Liver (tissue), 9 donors: Measurements from ENCODE around the gene STIM1. TPM values are rescaled to one million over a fixed set of nuclear protein-coding genes. Genes with fewer than 3 reads are reported as not detected.

Experiments used
- DNase-seq: peaks from one replicate; pipeline ENCODE4 v3.0.0-alpha.2; 2017; ENCODE audit warnings: low spot score
- H3K27ac ChIP-seq, 2 donors: one replicate each; pipeline ENCODE4 v1.7.0; 2013; ENCODE audit warnings: inconsistent platforms in 2 of 2, low read length in 2 of 2, control low read depth in 1 of 2, low read depth in 1 of 2, mild to moderate bottlenecking in 1 of 2
- H3K27me3 ChIP-seq, 4 donors: one replicate each; pipeline versions ENCODE4 v1.6.1 to v1.7.0; 2013; ENCODE audit warnings: low read length in 3 of 4, inconsistent platforms in 1 of 4, mild to moderate bottlenecking in 1 of 4, moderate library complexity in 1 of 4; ENCODE audit not compliant: control insufficient read depth in 4 of 4, insufficient read depth in 4 of 4
- H3K36me3 ChIP-seq, 4 donors: one replicate each; pipeline versions ENCODE4 v1.6.1 to v1.7.0; 2013; ENCODE audit warnings: low read length in 3 of 4, mild to moderate bottlenecking in 3 of 4, low read depth in 1 of 4, moderate library complexity in 1 of 4; ENCODE audit not compliant: control insufficient read depth in 4 of 4, insufficient read depth in 3 of 4
- H3K4me1 ChIP-seq, 4 donors: one replicate each; pipeline versions ENCODE4 v1.6.1 to v1.7.0; 2013; ENCODE audit warnings: low read length in 3 of 4, mild to moderate bottlenecking in 3 of 4, moderate library complexity in 1 of 4; ENCODE audit not compliant: control insufficient read depth in 4 of 4, insufficient read depth in 4 of 4
- H3K4me3 ChIP-seq, 3 donors: one replicate each; pipeline versions ENCODE4 v1.6.1 to v1.7.0; 2013; ENCODE audit warnings: low read length in 3 of 3, control low read depth in 1 of 3, low read depth in 1 of 3, mild to moderate bottlenecking in 1 of 3
- H3K9ac ChIP-seq, 2 donors: one replicate each; pipeline ENCODE4 v1.7.0; 2013; ENCODE audit warnings: low read length in 2 of 2, mild to moderate bottlenecking in 2 of 2, moderate library complexity in 2 of 2, control low read depth in 1 of 2, low read depth in 1 of 2
- H3K9me3 ChIP-seq, 4 donors: one replicate each; pipeline versions ENCODE4 v1.6.1 to v1.7.0; 2013; ENCODE audit warnings: low read length in 3 of 4; ENCODE audit not compliant: control insufficient read depth in 4 of 4
- FOXA1 ChIP-seq: IDR thresholded peaks from 2 replicates; pipeline ENCODE4 v1.6.1; 2016; ENCODE audit warnings: antibody characterized with exemption
- GABPA ChIP-seq, 2 donors: IDR thresholded peaks in 1 of 2; conservative IDR thresholded peaks in 1 of 2; 2 replicates each; pipeline ENCODE4 v1.6.1; 2016; ENCODE audit warnings: antibody characterized with exemption in 2 of 2, mild to moderate bottlenecking in 1 of 2, moderate library complexity in 1 of 2
- HNF4A ChIP-seq, 2 donors: conservative IDR thresholded peaks; 2 replicates each; pipeline ENCODE4 v1.6.1; 2016; ENCODE audit warnings: antibody characterized with exemption in 2 of 2, mild to moderate bottlenecking in 2 of 2
- JUND ChIP-seq, 2 donors: IDR thresholded peaks; 2 replicates each; pipeline ENCODE4 v1.6.1; 2016; ENCODE audit warnings: antibody characterized with exemption in 2 of 2
- NR2F2 ChIP-seq: IDR thresholded peaks from 2 replicates; pipeline ENCODE4 v1.6.1; 2016; ENCODE audit warnings: antibody characterized with exemption
- RXRA ChIP-seq, 2 donors: IDR thresholded peaks; 2 replicates each; pipeline ENCODE4 v1.6.1; 2017 to 2018; ENCODE audit warnings: antibody characterized with exemption in 2 of 2, mild to moderate bottlenecking in 1 of 2
- SP1 ChIP-seq: IDR thresholded peaks from 2 replicates; pipeline ENCODE4 v1.6.1; 2018; ENCODE audit warnings: antibody characterized with exemption, mild to moderate bottlenecking
- TAF1 ChIP-seq: conservative IDR thresholded peaks from 2 replicates; pipeline ENCODE4 v1.6.1; 2016; ENCODE audit warnings: antibody characterized with exemption, mild to moderate bottlenecking
- whole genome bisulfite sequencing: extraction: QIAGEN DNeasy Blood & Tissue Kit; methylation state at CpG from one replicate; pipeline ENCODE4 v1.1.7; 2013; 5-methylcytosine and 5-hydroxymethylcytosine counted together
- polyA plus RNA-seq, 2 donors: library from polyadenylated mRNA; stranded (reverse) in 1 of 2; unstranded in 1 of 2; fragments of 200-250 nt in 1 of 2; fragments of >200 nt in 1 of 2; fragmentation: Nextera tagmentation in 1 of 2; extraction: Ambion mirVana in 1 of 2; gene quantifications; one replicate each; pipeline versions ENCODE4 v1.2.1 to v1.2.3, GENCODE V29; 2013 to 2015
- total RNA-seq, 2 donors: library from RNA; depleted of rRNA; stranded (reverse); fragments of >200 nt; gene quantifications; one replicate each; pipeline ENCODE4 v1.2.3, GENCODE V29; 2014
- TF ChIP-seq, protein P1 (sequence below): IDR thresholded peaks from 2 replicates; pipeline ENCODE4 v1.6.1; 2016; ENCODE audit warnings: antibody characterized with exemption
- TF ChIP-seq, protein P2 (sequence below): IDR thresholded peaks from 2 replicates; pipeline ENCODE4 v1.6.1; 2016; ENCODE audit warnings: antibody characterized with exemption
- TF ChIP-seq, protein P3 (sequence below): IDR thresholded peaks from 2 replicates; pipeline ENCODE4 v1.6.1; 2016; ENCODE audit warnings: antibody characterized with exemption, mild to moderate bottlenecking
- donor health status: healthy.
- donor health status: healthy.
- donor health status: healthy.
- donor health status: healthy.
- donor health status: healthy.

STIM1 gene
- total and polyA plus RNA-seq, 4 donors, result 19.7 to 42.9 (median 25.1) TPM

DNA sequence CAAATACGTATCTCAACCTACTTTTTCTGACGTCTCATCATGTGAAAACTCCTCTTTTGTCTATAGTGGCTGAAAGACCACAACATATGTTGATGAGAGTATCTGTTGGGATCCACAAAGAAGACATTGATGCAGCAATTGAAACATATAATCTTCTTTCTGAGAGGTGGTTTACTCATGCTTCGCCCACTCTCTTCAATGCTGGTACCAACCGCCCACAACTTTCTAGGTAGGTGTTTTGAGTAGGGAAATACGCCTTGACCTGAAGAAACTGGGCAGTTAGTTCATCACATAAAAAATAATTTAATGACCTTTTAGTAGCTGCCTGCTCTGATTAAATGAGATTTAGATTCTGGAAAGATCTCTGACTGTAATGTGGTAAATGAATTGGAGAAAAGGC, 256.4 kb downstream of the STIM1 start:
- no peak for DNase-seq
- Histone ChIP-seq H3K27ac (no peak overlapping the region), H3K4me1 (no peaks in the 10 kb centered on the region), H3K36me3 (peaks cover 3 to 26% (median 23%) of the 10 kb centered on the region in 4 donors), H3K9ac (no peak overlapping the region), H3K27me3 (no peaks in the 10 kb centered on the region), H3K4me3 (no peak overlapping the region), H3K9me3 (no peaks in the 10 kb centered on the region)
- TF ChIP-seq SP1 (no peak), FOXA1 (no peak), GABPA (IDR thresholded peaks at IDR 0.05 in 1 of 2, conservative IDR thresholded peaks at IDR 0.05 in 1 of 2) (no peak), JUND (IDR thresholded peaks at IDR 0.05) (no peak), HNF4A (conservative IDR thresholded peaks at IDR 0.05) (no peak), TAF1 (no peak)
- TF ChIP-seq, protein P1, sequence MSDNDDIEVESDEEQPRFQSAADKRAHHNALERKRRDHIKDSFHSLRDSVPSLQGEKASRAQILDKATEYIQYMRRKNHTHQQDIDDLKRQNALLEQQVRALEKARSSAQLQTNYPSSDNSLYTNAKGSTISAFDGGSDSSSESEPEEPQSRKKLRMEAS, result no peak
- 80% methylated on average over 5 of the region's 5 CpGs for WGBS

DNA sequence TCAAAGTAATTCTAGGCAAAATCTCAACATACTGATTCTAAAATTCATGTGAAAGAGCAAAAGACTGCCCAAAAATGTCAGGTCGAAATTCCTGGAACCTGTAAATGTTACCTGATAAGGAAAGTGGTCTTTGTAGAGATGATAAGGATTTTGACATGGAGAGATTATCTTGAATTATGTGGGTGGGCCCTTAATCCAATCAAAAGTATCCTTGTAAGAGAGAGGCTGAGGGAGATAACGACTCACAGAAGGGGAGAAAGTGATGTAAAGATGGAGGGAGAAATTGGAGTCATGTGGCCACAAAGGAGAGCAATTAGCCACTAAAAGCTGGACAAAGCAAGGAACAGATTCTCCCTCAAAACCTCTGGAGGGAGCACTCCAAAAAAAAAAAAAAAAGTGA, 259.7 kb downstream of the STIM1 start:
- DNase-seq, result no peak
- peaks cover 3 to 23% (median 18%) of the 10 kb centered on the region in 4 donors for H3K36me3 ChIP-seq
- no peak overlapping the region for H3K27ac ChIP-seq
- 92% methylated on average over 2 of the region's 2 CpGs for WGBS
- TF ChIP-seq GABPA (IDR thresholded peaks at IDR 0.05 in 1 of 2, conservative IDR thresholded peaks at IDR 0.05 in 1 of 2) (no peak), RXRA (IDR thresholded peaks at IDR 0.05) (no peak), NR2F2 (no peak)
- TF ChIP-seq, protein P1, result no peak
- TF ChIP-seq, protein P2, sequence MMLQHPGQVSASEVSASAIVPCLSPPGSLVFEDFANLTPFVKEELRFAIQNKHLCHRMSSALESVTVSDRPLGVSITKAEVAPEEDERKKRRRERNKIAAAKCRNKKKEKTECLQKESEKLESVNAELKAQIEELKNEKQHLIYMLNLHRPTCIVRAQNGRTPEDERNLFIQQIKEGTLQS, result no peak
- TF ChIP-seq, protein P3, sequence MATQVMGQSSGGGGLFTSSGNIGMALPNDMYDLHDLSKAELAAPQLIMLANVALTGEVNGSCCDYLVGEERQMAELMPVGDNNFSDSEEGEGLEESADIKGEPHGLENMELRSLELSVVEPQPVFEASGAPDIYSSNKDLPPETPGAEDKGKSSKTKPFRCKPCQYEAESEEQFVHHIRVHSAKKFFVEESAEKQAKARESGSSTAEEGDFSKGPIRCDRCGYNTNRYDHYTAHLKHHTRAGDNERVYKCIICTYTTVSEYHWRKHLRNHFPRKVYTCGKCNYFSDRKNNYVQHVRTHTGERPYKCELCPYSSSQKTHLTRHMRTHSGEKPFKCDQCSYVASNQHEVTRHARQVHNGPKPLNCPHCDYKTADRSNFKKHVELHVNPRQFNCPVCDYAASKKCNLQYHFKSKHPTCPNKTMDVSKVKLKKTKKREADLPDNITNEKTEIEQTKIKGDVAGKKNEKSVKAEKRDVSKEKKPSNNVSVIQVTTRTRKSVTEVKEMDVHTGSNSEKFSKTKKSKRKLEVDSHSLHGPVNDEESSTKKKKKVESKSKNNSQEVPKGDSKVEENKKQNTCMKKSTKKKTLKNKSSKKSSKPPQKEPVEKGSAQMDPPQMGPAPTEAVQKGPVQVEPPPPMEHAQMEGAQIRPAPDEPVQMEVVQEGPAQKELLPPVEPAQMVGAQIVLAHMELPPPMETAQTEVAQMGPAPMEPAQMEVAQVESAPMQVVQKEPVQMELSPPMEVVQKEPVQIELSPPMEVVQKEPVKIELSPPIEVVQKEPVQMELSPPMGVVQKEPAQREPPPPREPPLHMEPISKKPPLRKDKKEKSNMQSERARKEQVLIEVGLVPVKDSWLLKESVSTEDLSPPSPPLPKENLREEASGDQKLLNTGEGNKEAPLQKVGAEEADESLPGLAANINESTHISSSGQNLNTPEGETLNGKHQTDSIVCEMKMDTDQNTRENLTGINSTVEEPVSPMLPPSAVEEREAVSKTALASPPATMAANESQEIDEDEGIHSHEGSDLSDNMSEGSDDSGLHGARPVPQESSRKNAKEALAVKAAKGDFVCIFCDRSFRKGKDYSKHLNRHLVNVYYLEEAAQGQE, result no peak
- H3K4me1 ChIP-seq, result no peaks in the 10 kb centered on the region
- H3K27me3 ChIP-seq, result no peaks in the 10 kb centered on the region
- no peak overlapping the region for H3K9ac ChIP-seq
- H3K4me3 ChIP-seq, result no peak overlapping the region
- no peaks in the 10 kb centered on the region for H3K9me3 ChIP-seq

DNA sequence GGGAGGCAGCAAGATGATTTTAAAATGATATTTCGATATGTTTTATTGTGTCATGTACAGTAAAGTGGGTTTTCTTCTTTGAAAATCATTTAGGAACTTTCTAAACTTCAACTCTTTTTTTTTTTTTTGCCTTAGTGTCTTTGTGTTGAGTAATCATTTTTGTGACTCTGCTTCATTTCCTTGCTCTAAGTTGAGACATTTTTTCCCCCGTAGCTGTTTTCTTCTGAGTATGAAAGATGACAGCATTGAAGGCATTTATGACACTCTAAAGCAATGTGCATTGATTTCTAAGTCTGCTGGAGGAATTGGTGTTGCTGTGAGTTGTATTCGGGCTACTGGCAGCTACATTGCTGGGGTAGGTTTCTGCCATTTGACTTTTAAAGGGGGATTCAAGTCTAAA, 262.6 kb downstream of the STIM1 start:
- Histone ChIP-seq H3K4me3 (no peak overlapping the region), H3K27me3 (no peaks in the 10 kb centered on the region), H3K9ac (no peak overlapping the region), H3K27ac (no peak overlapping the region), H3K9me3 (no peaks in the 10 kb centered on the region), H3K36me3 (peaks cover 0 to 24% (median 15%) of the 10 kb centered on the region in 4 donors), H3K4me1 (no peaks in the 10 kb centered on the region)
- 86% methylated on average over 3 of the region's 3 CpGs for WGBS
- no peak for TF ChIP-seq FOXA1
- no peak for DNase-seq
